HG02938 (cell line): Measurements from ENCODE around the gene LRRN4CL.
"Not testable (repeated sequence)": the region's sequence is repeated elsewhere in the genome, so short reads cannot be mapped to it uniquely, and the experiment has no call there.

Experiments used
- ATAC-seq: cut with Tn5 transposase; IDR thresholded peaks from one replicate; pipeline ENCODE4 v1.9.1; 2021; ENCODE audit warnings: mild to moderate bottlenecking, moderate library complexity; ENCODE audit not compliant: unreplicated experiment

The LRRN4CL gene

DNA sequence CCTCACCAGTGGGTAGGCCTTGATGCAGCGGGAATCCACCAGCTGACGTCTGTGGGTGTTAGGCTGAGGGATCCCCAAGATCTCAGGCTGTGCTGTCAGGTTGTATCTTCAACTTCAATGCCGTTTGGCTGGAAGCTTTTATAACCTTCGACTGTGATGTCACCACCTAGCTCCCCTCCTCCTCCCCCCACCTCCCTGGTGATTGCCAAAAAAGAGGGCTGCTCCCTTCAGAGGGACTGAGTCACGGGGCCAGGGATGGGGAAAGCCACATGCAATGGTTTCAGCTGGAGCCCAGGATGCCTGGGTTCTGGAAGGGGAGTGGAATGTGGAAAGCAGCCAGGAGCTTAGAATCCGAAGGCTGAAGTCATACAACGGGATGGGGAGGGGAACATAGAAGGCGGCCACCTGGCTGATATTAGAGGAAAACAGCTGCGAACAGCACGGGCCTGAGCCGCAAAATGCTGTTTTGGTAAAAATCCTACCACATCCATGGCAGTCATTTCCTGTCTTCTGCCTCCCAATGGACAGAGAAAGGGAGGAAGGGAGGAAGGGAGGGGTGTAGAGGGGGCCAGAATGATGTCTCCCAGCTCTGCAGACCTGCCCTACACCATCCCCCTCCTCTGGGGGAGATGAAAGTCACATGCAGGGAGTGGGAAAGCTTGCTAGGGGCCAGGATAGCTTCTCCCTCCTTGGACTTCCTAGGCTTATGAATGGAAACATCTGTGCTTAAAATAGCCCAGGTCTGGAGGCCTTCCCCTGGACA lies at the start of gene LRRN4CL:
Gene LRRN4CL, minus strand, starts transcription at position 110 of the 763 bp plus-strand sequence. CDS start 1,022 bp downstream, outside the sequence.
- no peak for ATAC-seq

DNA sequence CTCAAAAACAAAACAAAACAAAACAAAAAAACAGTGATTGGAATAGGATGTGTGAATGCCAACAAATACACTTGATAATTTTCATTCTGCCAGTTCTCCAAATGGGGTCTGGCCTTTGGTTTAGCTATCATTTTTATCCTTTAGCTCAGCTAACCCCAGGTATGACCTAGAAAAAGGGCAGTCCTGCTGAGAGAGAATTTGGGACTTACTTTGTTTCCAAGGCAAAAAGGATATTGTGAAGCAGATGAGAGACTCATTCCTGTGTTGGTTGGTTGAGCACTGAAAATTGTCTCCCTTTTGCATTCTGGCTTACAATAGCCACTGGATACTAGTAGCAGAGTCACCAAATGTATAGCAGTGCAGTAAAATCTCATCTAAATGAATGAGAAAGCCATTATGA lies 47.9 kb upstream of the LRRN4CL start:
- no peak for ATAC-seq

DNA sequence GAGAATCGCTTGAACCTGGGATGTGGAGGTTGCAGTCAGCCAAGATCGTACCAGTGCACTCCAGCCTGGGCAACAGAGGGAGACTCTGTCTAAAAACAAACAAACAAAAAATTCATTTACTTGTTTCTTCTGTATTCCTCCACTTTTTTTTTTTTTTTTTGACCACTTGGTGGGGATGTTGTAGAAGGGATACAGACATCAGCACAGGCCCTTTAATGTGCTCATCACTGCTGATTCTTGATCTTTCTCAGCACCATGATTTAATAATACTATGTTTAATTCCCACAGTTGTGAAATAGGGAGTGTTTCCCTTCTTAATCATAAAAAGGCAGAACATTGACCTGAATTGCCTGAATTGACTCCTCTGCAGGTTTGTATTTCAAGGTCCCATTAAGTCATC lies 43.5 kb upstream of the LRRN4CL start:
- ATAC-seq, result no peak

DNA sequence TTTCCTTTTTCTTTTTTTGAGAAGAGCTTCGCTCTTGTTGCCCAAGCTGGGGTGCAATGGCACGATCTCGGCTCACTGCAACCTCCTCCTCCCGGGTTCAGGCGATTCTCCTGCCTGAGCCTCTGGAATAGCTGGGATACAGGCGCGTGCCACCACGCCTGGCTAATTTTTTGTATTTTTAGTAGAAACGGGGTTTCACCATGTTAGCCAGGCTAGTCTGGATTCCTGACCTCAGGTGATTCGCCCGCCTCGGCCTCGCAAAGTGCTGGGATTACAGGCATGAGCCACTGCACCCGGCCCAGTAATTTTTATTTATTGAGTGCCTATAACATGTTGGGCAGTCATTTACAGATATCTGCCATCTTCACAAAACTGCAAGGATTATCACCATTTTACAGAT lies 40.7 kb upstream of the LRRN4CL start:
- ATAC-seq, result not testable (repeated sequence)

DNA sequence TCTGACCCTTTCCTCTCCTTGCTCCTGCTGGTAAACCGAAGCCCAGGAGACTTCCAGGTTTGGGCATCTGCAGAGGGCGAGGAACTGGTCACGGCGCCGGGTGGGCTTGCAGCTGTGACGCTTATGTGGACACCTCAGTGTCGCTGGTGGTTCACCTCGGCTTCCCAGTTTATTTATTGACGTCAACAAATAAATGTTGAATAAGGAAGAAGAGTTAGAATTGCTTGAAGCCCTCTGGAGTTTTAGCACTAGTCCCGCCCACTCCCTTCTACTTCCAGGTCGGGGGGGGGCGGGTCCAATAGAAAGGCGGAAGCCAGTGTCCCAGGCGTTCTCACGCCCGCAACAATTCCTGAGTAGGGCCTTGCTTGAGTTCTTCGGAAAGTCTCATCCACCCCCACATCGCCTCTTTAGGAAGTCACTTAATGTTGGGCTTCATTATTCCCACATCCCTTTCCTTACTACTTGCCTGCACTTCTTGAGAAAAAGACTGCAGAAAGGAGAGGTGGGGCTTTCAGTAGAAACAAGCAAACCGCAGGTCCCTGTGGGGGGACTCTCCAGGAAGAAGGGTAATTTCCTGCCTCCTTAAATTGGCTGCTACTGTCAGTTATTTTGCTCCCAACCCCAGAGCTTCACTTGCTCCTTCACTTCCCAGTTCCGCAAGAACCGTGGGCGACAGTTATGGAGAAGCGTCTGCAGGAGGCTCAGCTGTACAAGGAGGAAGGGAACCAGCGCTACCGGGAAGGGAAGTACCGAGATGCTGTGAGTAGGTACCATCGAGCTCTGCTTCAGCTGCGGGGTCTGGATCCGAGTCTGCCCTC lies 39.0 kb upstream of the LRRN4CL start, which contains the start of gene TTC9C:
Gene TTC9C, plus strand, starts transcription at position 316 of the 818 bp plus-strand sequence. Its CDS starts 363 bp downstream, at position 679.
- ATAC-seq, result no peak

DNA sequence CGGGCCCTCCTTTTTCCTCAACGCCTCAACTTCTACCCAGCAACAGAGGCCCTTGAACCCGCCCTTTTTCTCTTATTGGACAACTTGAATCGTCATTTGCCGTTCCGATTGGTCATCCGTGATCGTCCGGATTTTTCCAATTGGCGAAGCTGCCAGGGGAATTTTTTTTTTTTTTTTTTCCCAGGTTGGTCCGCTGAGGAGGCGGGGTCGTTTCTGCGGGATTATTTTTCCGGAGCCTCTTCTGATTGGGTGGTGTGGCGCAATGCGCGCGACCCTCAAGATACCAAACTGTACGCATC lies 38.5 kb upstream of the LRRN4CL start:
- peak; percentile 49 for ATAC-seq

DNA sequence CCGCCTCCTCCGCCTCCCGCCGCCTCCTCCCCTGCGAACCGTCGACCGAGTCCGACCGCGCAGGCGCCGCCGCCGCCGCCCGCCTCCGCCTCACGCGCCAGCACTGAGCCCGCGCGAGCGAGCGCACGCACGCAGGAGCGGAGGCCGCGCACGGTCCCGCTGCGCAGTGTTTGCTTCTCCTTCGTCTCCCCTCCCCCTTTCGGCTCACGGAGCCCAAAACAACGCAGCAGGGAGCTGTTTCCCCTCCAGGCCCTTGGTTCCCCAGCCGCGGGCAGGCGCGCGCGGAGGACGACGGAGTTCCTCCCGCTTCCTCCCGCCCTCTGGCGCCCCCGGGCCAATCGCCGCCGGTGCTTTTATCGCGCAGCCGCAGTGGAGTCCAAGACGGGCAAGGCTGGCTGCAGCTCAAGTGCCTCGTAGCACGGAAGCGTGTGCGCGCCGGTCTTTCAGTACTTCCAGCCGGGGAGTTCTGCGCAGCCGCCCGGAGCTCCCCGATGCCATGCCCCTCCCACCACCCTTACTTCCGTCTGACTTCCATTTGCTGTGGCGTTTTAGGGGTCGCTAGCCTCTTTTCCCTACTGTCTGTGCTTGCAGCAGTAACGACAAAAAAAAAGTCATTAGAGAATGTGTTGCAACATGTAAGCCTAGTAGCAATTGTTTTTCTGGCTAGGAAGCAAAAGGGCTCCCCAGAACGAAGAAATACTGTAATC lies 38.0 kb upstream of the LRRN4CL start, which contains the start of gene HNRNPUL2:
Gene HNRNPUL2, minus strand, starts transcription at position 293 of the 707 bp plus-strand sequence. CDS start 301 bp downstream, outside the sequence.
- peak; percentile 53 for ATAC-seq

DNA sequence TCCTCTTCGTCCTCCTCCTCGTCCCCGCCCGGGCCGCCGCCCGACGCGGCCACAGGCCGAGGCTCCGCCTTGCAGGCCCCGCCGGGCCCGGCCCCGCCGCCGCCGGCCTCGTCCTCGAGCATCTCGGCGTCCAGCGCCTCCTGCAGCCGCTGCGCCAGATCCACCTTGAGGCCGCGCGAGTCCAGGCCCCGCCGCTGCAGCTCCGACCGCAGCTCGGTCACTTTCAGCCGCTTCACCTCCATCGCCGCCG lies 37.5 kb upstream of the LRRN4CL start:
- ATAC-seq, result no peak

DNA sequence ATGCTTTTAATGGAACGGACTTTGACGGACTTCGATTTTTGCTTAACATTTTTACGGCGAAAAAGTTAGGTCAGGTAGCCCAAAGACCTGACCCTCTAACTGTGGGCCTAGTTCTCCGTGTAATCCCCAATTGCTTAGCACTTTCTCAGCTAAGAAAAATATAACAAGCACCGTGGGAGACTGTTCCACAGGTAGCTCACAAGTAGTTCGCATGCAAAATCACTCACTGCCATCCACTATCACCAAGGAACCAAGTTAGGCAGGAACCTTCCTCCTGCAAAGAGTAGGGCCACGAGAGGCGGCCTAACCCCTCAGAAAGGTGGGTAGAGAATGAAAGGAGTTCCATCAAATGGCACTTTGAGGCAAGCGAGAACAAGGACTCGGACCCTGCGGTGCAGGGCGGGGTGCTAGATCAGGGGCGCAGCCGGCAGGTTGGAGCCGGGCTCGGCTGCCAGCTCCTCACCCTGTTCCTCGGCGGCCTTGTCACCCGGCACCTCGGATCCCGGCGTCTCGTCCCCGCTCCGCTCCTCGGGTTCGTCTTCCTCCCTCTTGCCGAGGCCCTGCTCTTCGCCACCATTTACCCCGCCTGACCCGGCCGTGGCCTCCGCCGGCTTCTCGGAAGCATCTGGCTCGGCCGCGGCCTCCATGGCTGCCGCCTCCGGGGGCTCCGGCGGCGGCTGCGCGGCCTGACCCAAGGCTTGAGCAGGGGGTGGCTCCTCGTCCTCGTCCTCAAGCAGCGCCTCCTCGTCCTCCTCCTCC lies 37.0 kb upstream of the LRRN4CL start:
- ATAC-seq, result no peak

DNA sequence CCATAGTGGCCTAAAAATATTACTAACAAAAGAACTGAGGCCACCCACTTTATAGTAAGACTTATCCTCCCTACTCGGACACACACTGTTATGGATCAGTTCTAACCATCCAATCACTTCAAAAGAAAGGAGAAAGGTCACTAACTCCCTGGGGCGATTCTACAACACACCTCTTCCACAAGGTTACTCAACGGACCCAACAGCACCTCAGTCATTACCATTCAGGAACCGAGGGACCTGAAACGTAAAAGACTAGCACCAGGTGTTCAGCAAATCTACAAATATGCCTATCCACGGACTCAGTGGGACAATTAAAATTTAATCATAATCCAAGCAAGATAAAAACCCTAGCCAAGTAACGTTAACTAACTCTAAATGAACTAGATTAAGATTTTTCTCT lies 36.3 kb upstream of the LRRN4CL start:
- ATAC-seq, result no peak

DNA sequence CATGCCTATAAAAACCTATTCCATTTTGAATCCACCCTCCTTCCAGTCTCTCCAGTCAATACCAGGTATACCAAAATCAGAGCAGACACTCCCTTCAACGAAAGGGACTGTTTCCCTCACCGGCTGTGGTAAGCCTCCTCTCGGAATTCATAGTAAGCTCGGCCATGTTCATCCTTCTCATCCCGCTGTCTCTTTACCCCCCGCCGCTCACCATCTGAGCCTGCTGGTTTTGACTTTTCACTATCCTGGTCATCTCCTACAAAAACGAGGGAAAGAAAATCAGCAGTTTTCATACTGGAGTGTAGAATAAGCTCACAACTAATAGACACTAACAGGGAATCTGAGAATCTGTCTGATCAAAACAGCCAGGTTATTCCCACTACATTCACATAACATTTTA lies 34.8 kb upstream of the LRRN4CL start:
- no peak for ATAC-seq

DNA sequence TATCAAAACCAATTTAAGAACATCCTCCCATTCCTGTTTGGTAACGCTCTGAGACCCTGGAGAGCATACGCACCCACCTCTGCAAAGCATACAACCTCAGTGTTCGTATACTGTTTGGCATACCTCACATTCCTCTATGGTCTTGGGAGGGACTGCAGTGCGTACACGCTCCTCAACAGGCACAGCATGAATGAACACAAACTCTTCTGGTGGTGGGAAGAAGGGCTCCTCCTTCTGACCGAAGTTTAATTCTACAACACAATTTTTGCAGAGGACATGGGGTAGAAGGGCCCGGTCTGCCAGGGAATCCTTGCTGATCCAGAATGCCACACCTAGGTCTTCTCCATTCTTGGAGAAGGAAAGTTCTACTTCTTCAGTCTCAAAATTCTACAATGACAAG lies 32.7 kb upstream of the LRRN4CL start:
- ATAC-seq, result no peak

DNA sequence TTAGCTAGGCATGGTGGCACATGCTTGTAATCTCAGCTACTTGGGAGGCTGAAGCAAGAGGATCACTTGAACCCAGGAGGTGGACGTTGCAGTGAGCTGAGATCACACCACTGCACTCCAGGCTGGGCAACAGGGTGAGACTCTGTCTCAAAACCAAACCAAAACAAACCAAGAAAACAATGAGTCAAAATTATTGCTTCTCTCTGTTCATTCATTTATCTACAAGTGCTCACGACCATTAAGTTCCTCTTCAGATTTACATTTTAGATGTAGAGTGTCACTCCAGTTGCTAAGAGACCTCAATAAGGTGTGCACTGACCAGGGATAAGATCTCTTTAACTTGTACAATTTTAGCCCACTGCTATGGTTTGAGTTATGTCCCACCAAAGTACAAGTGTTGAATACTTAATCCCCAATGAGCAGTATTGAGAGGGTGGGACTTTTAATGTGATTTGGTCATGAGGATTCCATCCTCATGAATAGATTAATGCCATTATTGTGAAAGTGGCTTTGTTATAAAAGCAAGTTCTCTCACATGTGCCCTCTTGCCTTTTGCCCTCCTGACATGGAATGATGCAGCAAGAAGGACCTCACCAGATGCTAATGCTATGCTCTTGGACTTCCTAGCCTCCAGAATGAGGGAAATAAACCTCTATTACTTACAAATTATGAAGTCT lies 30.1 kb upstream of the LRRN4CL start:
- ATAC-seq, result no peak

DNA sequence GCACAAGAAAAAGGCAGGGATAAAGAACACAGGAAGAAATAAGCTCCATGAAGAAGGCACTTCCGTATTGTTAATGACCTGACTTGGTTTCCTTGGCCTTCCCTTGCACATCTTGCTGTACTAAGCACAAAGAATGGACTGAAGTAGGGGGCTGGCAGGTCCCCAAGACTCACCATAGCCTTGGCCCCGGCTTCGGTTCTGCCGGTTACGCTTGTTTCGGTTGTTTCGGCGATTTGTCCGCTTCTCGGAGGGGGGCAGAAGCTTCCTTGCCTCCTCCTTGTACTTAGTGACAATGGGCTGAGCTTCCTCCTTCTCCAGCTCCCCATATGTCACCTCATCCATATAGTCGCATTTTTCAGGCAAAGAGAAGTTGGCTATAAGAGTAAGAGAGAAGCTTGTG lies 27.5 kb upstream of the LRRN4CL start:
- ATAC-seq, result no peak

DNA sequence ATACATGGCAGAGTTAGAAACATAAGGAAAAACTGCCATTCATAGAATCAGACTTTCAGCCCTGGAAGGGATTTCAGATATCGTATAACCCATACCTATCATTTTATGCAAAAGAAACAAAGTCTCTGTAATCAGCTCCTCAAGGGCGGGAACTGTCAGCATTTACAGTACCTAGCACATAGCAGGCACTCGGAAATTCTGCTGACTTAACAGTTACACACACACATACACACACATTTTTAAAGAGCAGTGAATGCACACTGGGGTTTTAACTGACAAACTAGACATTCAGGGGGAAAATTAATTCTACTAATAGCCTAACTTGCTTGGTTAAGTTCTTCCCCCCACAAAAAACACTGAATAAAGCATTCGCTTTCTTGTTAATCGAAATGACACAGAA lies 26.9 kb upstream of the LRRN4CL start:
- ATAC-seq, result no peak

DNA sequence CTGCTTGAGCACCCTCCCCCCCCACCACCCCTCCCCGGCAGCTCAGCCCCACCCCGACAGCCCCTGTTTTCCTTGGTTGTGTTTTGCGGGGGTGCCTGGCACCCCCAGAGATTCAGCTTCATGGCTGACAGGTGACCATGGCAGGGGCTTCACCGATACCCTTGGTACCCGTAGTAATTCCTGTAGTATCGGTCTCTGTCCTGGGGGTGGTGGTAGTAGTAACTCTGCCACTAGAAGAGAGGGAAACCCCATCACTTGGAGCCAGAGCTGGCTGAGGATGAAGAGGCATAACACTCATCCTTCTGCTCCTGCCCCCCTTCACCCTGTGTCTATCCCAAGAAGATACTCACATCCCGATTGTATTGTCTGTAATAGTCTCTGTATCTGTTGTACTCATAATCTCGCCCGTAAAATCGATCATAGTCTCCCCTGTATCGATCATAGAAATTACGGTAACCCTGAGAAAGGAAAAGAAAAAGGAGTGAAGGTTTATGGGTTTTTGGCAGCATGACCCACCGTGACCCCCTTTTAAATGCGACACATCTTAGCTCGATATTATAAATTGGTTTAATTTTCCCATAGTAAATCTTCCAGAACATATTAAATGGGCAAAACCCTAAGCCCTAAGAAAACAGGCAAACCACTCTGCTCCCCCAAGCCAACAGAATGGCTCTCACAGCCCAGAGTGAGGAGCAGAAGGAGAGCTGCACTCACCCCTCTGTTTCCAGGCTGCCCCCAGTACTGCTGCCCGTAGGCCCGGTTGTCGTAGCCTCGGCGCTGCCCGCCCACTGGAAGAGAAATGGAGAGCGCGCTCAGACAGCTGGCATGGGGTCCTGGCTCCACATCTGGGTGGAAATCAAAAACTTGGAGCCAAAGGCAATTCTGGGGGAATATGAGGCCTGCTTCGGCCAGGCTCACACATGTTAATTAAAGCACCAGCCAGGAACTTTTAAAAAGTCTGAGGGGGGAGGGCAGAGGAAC lies 26.1 kb upstream of the LRRN4CL start:
- no peak for ATAC-seq

DNA sequence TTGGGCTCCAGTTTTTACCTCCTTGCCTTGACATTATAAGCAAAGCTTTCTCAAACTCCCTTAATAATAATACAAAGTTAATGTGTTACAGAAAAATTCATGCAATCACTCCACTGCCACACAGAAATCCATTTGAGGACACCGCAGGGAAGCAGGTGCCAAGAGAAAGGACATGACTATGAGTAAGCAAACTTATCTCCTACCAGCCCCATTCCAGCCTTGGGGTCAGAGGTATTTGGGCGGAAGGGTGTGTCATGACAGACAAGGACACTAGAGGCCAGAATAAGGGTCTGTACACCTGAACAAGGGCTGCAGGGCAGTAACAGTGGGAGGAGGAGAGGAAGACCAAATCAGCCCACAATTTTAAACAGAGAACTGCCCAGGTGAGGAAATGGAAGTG lies 24.0 kb upstream of the LRRN4CL start:
- no peak for ATAC-seq

DNA sequence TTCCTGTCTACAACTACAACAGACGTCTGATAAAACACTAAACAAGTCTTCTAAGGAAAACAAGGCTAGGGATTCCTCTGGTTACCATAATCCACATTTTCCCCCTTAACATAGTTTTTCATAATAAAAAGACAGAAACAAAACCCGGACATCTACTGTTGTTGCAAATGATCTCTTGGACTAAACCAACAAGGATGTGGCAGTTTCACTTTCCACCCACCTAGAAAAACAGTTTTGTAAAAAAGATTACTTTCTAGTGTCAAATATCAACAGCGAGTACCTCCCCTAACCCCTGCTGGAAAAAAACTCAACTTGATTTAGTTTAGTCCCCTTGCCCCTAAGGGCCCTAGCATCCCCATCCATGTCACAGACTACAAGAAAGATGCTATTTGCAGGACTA lies 23.5 kb upstream of the LRRN4CL start:
- ATAC-seq, result no peak

DNA sequence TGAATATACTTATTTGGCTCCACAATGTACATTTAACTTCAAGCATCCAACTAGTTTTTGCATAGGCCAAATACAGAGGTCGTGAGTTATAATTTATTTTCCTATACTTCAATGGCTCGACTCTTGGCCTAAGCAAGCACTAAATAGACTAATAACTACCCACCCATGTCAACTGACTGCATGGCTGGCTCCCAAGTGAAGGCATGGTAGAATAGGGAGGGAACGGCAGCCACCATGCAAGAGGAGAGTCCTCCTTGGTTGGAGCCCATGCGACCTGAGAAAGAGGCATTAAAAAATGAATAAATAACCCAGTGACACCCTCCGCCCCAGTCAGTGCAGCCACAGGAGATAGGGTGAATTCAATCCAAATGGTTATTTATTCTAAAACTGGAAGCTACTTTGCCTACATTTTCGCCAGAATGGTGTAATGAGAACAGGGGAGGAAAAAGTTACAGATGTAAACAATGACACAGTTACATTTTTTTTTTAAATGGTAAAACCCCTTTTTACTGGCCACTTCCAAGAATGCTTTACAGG lies 23.0 kb upstream of the LRRN4CL start:
- ATAC-seq, result no peak
